DMS153 treated with DMSO at 0.1 percent for 48 hours (cell line): Measurements from ENCODE around the gene KLHL21.

Experiments
- DNase-seq: peaks from one replicate; lab custom pipeline; 2025; ENCODE audit not compliant: unreplicated experiment; lab: John Stamatoyannopoulos, UW

Gene KLHL21

DNA sequence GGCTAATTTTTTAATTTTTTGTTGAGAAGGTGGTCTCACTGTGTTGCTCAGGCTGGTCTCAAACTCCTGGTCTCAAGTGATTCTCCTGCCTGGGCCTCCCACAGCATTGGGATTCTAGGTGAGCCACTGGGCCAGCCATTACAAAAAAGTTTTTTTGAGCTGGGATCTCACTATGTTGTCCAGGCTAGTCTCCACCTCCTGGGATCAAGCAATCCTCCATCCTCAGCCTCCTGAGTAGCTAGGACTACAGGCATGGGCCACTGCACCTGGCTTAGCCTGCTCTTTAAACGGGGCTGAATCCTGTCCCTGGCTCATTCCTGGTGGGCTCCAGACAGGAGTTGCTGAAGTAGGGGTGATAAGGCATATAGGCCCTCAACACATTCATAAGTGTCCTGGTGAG lies 45.1 kb downstream of the KLHL21 start:
- no peak for DNase-seq

DNA sequence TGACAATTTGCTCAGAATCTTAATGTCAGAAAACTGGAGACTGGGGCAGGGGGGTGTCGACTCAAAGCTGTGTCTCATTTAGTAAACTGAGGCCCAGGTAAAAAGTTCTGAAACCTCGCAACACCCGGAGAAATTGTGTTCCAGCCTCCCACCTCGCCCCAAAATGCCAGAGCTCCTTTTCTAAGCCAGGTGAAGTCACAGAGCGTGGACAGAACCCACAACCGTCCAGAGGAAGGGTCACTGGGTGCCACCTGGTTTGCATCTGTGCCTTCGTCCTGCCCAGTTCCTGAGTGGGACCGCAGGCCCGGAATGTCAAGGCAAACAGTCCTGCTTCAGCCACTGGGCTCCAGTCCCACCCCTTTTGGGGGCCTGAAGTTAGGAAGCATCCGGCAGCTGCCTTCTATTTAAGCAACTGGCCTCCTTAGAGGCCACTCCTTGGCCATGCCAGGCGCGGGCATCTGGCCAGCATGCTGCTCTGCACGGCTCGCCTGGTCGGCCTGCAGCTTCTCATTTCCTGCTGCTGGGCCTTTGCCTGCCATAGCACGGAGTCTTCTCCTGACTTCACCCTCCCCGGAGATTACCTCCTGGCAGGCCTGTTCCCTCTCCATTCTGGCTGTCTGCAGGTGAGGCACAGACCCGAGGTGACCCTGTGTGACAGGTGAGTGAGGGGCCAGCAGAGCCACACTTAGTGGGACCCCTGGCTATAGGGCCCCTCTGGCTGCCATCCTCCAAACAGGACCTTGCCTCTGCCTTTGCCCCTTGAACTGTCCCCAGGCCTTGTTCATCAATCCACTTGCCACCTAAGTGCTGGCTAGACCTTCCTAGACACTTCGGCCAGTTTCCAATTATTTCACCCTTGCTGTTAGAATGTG lies 47.5 kb downstream of the KLHL21 start, which contains the start of gene TAS1R1:
TAS1R1 (plus strand) TSS at position 401 of the 872 bp plus-strand sequence; CDS start at position 468, 67 bp downstream.
- no peak for DNase-seq

DNA sequence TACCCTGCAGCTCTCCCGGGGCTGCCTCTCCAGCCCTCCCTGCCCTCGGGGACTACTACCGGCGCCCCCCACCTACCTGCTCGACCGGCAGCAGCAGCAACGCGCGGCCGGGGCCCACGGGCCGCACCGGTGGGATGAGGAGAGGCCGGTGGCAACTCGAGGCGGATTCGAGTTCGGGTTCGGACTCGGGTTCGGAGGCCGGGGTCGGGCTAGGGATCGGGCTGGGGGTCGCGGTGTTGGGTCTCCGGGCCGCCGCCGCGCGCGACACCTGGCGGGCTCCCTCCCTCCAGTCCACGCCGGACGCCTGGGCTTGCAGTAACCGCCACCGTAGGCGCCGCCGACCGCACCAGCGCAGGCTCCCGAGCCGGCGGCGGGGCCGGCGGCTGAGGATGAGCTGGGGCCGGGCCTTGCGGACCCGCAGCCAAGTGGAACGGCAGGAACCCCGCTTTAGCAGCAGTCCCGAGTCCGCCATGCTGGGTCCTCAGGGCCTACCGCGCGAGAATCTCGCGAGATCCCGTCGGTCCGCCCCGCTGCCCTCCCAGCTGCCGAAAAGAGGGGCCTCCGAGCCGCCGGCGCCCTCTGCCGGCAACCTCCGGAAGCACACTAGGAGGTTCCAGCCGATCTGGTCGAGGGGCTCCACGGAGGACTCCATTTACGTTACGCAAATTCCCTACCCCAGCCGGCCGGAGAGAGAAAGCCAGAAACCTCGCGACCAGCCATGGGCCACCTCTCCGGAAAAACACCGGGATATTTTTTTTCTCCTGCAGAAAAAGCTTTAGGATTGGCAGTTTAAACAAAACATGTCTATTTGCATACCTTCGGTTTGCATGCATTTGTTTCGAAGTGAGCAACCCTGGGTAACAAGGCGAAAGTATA lies 48.4 kb downstream of the KLHL21 start, which contains the start of gene NOL9:
NOL9 (minus strand) TSS at position 483 of the 876 bp plus-strand sequence; CDS start at position 472, 11 bp downstream.
- DNase-seq: peak; percentile 64

DNA sequence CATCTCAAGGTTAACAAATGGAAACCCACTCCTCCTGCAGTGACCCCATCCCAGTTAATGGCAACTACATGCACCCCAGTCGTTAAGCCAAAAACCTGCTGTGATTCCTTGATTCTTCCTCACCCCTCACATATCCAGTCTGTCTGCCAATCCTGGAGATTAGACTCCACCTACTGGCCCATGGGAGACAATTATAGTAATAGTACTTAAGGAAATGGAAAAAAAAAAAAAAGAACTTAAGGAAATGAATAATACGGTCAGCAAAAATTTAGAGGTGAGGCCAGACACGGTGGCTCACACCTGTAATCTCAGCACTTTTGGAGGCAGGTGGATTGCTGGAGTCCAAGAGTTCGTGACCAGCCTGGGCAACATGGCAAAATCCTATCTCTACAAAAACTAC lies 55.4 kb downstream of the KLHL21 start:
- DNase-seq: no peak

DNA sequence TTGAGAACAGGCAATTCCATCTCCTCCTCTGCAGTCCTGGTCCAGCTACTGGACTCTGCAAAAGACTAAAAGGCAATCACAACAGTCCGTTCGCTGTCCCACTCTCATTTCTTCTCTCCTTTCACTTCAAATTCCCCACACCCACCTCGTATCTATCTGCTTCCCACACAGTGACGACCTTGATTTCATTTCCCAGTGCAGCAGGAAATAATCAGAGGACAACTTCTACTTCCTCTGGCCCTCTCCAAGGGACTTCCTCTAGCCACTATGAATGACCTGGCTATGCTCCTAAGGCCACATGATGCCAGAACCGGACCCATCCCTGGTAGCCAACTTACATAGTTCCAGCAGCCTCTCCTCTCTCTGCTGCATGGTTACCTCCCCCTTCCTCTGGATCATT lies 56.3 kb downstream of the KLHL21 start:
- DNase-seq: no peak

DNA sequence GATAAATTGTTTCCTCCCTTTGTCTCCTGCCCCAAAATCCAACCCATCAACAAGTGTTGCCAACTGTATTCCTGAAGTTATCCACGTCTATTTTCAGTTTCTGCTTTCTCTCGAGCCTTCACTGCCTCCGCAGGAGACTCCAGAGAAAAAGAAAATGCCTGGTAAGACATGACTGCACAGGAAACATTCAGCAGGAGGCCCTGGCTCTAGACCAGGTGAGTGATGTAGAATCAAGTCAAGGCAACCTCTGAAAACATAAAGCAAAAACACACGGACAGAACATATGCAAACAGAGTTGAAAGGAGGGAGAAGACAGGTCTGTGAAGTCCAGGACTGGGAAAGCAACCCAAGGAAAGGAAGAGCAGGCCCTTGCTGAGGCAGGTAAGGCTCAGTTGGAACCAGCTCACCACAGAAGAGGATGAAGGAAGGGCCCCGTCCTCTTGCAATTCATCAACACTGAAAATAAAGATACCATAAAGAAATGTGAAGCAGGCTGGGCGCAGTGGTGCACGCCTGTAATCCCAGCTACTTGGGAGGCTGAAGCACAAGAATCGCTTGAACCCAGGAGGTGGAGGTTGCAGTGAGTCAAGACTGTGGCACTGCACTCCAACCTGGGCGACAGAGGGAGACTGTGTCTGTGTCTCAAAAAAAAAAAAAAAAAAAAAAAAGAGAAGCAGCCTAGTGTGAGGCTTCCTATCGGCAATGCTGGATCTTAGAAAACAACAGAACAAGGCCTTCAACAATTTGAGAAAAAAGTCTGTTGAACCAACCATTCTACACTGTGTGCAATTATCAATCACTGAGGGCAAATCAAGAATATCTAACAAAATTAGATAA lies 57.2 kb downstream of the KLHL21 start:
- DNase-seq: no peak

DNA sequence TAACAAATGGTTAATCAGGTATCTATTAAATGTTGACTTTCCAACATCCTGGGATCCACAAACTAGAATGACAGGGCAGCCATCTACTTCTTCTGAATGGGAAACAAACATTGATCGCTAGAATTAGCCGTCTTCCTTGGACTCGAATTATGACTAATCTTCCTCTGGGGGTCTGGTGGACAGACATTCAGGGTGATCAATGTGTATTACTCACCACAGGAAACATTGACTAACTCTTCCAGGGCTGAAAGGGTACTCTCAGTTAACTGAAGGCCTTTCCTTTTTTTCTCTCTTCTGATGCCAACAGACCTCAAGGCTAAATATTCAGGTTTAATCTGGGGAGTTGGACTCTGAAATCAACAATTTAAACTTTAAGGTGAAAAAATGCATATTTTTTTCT lies 57.8 kb downstream of the KLHL21 start:
- no peak for DNase-seq
